Ascending aorta (tissue), 2 donors: Measurements from ENCODE around the gene ELOVL2. TPM values are rescaled to one million over a fixed set of nuclear protein-coding genes. Genes with fewer than 3 reads are reported as not detected.

Experiments used
- DNase-seq, 2 donors: peaks; one replicate each; pipeline ENCODE4 v3.0.0-alpha.2; 2019; ENCODE audit warnings: low spot score in 2 of 2
- H3K27ac ChIP-seq, 2 donors: fragments of 200-600 bp; sonication (generic); one replicate each; pipeline ENCODE4 v1.5.1; 2016 to 2017; ENCODE audit warnings: mild to moderate bottlenecking in 1 of 2
- H3K27me3 ChIP-seq: fragments of 200-600 bp; sonication (generic); one replicate; pipeline ENCODE4 v1.5.1; 2017
- H3K36me3 ChIP-seq, 2 donors: fragments of 200-600 bp; sonication (generic); one replicate each; pipeline ENCODE4 v1.5.1; 2016
- H3K4me1 ChIP-seq, 2 donors: fragments of 200-600 bp; sonication (generic); one replicate each; pipeline ENCODE4 v1.5.1; 2016 to 2017; ENCODE audit warnings: mild to moderate bottlenecking in 1 of 2
- H3K4me3 ChIP-seq, 2 donors: fragments of 200-600 bp; sonication (generic); one replicate each; pipeline ENCODE4 v1.5.1; 2016 to 2017; ENCODE audit warnings: mild to moderate bottlenecking in 1 of 2
- H3K9me3 ChIP-seq, 2 donors: fragments of 200-600 bp; sonication (generic); one replicate each; pipeline ENCODE4 v1.5.1; 2016
- intact Hi-C: fragments of 100-400 bp; cut with DNase I; formaldehyde crosslinking; loops from one replicate; pipeline ENCODE4 v1.15.1; 2023
- total RNA-seq: library from RNA; depleted of rRNA; stranded (reverse); fragments of >200 nt; gene quantifications from one replicate; pipeline ENCODE4 v1.1.0, GENCODE V29; 2016
- TF ChIP-seq, protein P1 (sequence below), 3 experiments: fragments of 200-600 bp in 2 of 3; fragments of 450-650 bp in 1 of 3; sonication (generic) in 2 of 3; IDR thresholded peaks; one replicate each; pipeline ENCODE4 v1.5.1; 2016 to 2019; ENCODE audit warnings: antibody characterized with exemption in 3 of 3, mild to moderate bottlenecking in 1 of 3, moderate library complexity in 1 of 3

The ELOVL2 gene
- total RNA-seq, 1 donor from 2014 or later = 0.11 TPM

- no peaks in the 10 kb centered on the region for H3K27me3 ChIP-seq
- TF ChIP-seq, protein P1, sequence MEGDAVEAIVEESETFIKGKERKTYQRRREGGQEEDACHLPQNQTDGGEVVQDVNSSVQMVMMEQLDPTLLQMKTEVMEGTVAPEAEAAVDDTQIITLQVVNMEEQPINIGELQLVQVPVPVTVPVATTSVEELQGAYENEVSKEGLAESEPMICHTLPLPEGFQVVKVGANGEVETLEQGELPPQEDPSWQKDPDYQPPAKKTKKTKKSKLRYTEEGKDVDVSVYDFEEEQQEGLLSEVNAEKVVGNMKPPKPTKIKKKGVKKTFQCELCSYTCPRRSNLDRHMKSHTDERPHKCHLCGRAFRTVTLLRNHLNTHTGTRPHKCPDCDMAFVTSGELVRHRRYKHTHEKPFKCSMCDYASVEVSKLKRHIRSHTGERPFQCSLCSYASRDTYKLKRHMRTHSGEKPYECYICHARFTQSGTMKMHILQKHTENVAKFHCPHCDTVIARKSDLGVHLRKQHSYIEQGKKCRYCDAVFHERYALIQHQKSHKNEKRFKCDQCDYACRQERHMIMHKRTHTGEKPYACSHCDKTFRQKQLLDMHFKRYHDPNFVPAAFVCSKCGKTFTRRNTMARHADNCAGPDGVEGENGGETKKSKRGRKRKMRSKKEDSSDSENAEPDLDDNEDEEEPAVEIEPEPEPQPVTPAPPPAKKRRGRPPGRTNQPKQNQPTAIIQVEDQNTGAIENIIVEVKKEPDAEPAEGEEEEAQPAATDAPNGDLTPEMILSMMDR (IDR thresholded peaks at IDR 0.05) = no peak
- intact Hi-C loops = no loop called here
- no peak overlapping the region for H3K4me3 ChIP-seq
- DNase-seq = no peak
- H3K9me3 ChIP-seq = peaks cover 0 to 10% of the 10 kb centered on the region in 2 donors
- no peaks in the 10 kb centered on the region for H3K4me1 ChIP-seq
- no peak overlapping the region for H3K27ac ChIP-seq
- no peaks in the 10 kb centered on the region for H3K36me3 ChIP-seq
Measured at GRCh38 chr6:10964684-10965083, 79.4 kb downstream of the ELOVL2 start.

DNA sequence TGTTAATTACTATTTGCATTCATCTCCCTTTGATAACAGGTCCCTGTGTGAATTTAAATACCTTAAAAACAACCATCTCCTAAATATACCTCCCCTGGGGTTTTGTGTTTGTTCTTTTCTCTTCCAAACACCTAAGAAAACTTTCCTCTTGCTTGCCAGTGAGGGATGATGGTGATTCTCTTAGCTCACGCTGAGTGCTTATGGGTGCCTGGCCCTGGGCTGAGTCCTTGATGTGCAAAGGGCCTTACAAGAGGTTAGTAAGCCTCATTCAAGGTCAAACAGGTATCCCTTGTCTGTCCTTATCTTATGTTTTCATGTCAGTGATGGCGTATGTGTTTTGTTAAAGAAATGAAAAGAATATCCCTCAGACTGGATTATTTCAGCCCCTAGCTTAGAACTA, 81.0 kb downstream of the ELOVL2 start:
- H3K36me3 ChIP-seq = no peaks in the 10 kb centered on the region
- H3K4me3 ChIP-seq = no peak overlapping the region
- peaks cover 0 to 10% of the 10 kb centered on the region in 2 donors for H3K9me3 ChIP-seq
- TF ChIP-seq, protein P1 (IDR thresholded peaks at IDR 0.05) = no peak
- intact Hi-C loops = no loop called here
- no peak for DNase-seq
- H3K27ac ChIP-seq = no peak overlapping the region
- H3K4me1 ChIP-seq = no peaks in the 10 kb centered on the region
- H3K27me3 ChIP-seq = no peaks in the 10 kb centered on the region

- Histone ChIP-seq H3K27ac (no peak overlapping the region), H3K4me3 (no peak overlapping the region), H3K4me1 (no peaks in the 10 kb centered on the region), H3K36me3 (no peaks in the 10 kb centered on the region), H3K9me3 (peaks cover 0 to 10% of the 10 kb centered on the region in 2 donors), H3K27me3 (no peaks in the 10 kb centered on the region)
- intact Hi-C loops = no loop called here
- DNase-seq = no peak
- TF ChIP-seq, protein P1 (IDR thresholded peaks at IDR 0.05) = no peak
Measured at GRCh38 chr6:10962673-10963072, 81.4 kb downstream of the ELOVL2 start.

- no peaks in the 10 kb centered on the region for H3K4me1 ChIP-seq
- no peak overlapping the region for H3K27ac ChIP-seq
- no peaks in the 10 kb centered on the region for H3K27me3 ChIP-seq
- H3K9me3 ChIP-seq = peaks cover 0 to 10% of the 10 kb centered on the region in 2 donors
- intact Hi-C loops = no loop called here
- TF ChIP-seq, protein P1 (IDR thresholded peaks at IDR 0.05) = no peak
- DNase-seq = no peak
- H3K4me3 ChIP-seq = no peak overlapping the region
- no peaks in the 10 kb centered on the region for H3K36me3 ChIP-seq
Measured at GRCh38 chr6:10961837-10962236, 82.3 kb downstream of the ELOVL2 start.

DNA sequence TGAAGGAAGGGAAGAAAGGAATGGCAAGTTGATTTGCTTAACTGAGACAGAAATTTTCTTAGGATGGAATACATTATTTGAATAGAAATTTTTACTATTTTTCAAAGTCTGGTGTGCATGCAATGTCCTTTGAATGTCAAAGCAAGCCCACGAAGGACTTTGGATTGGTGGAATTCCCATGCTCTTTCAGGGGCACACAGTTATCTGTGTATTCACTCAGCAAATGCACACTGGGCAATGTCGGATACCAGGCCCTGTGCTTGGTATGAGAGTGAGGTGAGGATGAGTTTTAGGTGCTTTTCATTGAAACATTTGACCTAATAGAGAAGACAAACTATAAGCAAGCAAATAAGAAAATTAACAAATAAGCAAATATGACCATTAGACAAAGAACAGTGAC, 83.9 kb downstream of the ELOVL2 start:
- intact Hi-C loops = no loop called here
- DNase-seq = no peak
- H3K36me3 ChIP-seq = no peaks in the 10 kb centered on the region
- no peak overlapping the region for H3K27ac ChIP-seq
- TF ChIP-seq, protein P1 (IDR thresholded peaks at IDR 0.05) = no peak
- H3K4me1 ChIP-seq = no peaks in the 10 kb centered on the region
- no peaks in the 10 kb centered on the region for H3K9me3 ChIP-seq
- H3K4me3 ChIP-seq = no peak overlapping the region
- H3K27me3 ChIP-seq = no peaks in the 10 kb centered on the region

- TF ChIP-seq, protein P1 (IDR thresholded peaks at IDR 0.05) = no peak
- intact Hi-C loops = loop anchor here (10.0 kb wide), 1 partner anchor 537 kb away; no protein-coding TSS in a partner anchor
Measured at GRCh38 chr6:10957414-10957886, 86.7 kb downstream of the ELOVL2 start.

More at GRCh38 chr6:10957414-10957886, 86.7 kb downstream of the ELOVL2 start:
- no peak for DNase-seq
- H3K36me3 ChIP-seq = no peaks in the 10 kb centered on the region
- no peaks in the 10 kb centered on the region for H3K27me3 ChIP-seq
- H3K9me3 ChIP-seq = no peaks in the 10 kb centered on the region
- H3K27ac ChIP-seq = no peak overlapping the region
- H3K4me1 ChIP-seq = no peaks in the 10 kb centered on the region
- H3K4me3 ChIP-seq = no peak overlapping the region
